Peyer's patch (tissue), 4 donors: Measurements from ENCODE around the gene FAM180A.

Source experiments
- CTCF ChIP-seq, 6 experiments: fragments of 450-650 bp in 4 of 6; fragments of 200-600 bp in 2 of 6; sonication (generic) in 1 of 6; IDR thresholded peaks; one replicate each; pipeline ENCODE4 v1.5.1; 2017 to 2019; ENCODE audit warnings: antibody characterized with exemption in 6 of 6, mild to moderate bottlenecking in 3 of 6, moderate library complexity in 1 of 6
- POLR2A ChIP-seq, 2 donors: fragments of 450-650 bp; IDR thresholded peaks; one replicate each; pipeline ENCODE4 v1.5.1; 2017; ENCODE audit warnings: antibody characterized with exemption in 2 of 2, mild to moderate bottlenecking in 2 of 2, moderate library complexity in 2 of 2

- TF ChIP-seq CTCF (IDR thresholded peaks at IDR 0.05) = no peak
- TF ChIP-seq POLR2A (IDR thresholded peaks at IDR 0.05) = no peak
Measured at GRCh38 chr7:135744938-135745702, 3.5 kb downstream of the FAM180A start.
